GM19023 (cell line): Measurements from ENCODE around the gene UBE2G2.

ENCODE experiments used
- ATAC-seq: cut with Tn5 transposase; IDR thresholded peaks from one replicate; pipeline ENCODE4 v1.9.1; 2021; ENCODE audit warnings: mild to moderate bottlenecking, moderate library complexity; ENCODE audit not compliant: unreplicated experiment

The UBE2G2 gene

DNA sequence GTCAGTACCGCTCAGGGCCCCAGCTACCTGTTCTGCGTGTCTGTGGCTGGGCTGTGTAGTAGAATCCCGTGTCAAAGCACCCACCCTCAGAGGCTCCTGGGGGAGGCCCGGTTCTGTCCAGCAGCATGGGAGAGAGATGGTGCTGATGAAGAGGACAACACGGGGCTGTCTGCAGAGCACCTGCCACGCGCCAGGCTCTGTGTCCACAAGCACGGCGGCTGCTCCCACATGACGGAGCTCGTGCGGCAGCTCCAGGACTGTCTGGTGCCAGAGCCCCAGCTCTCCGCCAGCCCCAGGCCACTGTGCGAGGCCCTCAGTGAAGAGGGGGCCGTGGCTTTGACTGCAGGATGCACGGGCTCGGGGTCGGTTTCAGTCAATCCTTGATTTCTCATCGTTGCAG, 48.3 kb downstream of the UBE2G2 start:
- no peak for ATAC-seq

DNA sequence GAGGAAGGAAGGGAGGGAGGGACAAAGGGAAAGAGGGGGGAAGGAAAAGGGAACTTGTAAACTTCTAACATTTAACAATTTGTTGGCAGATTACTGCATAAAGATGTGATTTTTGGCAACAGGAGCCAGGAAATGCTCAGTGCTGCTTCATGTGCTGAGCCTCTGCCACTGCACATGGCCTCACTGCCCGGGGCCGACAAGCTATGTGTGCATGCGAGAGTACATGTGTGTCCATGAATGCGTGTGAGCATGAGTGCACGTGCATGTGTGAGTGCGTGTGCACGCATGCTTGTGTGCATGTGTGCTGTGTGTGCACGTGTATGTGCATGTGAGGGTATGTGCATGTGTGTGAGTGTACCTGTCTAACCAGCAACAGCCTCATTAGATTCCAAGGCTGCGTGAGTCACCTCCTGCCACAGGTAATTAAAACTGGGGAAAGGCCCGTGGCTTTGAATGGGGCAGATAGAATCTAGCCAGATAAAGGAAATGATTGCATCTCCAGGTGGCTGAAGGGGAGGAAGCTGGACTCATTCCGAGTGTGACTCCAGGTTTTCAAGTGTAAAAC, 48.9 kb downstream of the UBE2G2 start:
- ATAC-seq, result no peak

DNA sequence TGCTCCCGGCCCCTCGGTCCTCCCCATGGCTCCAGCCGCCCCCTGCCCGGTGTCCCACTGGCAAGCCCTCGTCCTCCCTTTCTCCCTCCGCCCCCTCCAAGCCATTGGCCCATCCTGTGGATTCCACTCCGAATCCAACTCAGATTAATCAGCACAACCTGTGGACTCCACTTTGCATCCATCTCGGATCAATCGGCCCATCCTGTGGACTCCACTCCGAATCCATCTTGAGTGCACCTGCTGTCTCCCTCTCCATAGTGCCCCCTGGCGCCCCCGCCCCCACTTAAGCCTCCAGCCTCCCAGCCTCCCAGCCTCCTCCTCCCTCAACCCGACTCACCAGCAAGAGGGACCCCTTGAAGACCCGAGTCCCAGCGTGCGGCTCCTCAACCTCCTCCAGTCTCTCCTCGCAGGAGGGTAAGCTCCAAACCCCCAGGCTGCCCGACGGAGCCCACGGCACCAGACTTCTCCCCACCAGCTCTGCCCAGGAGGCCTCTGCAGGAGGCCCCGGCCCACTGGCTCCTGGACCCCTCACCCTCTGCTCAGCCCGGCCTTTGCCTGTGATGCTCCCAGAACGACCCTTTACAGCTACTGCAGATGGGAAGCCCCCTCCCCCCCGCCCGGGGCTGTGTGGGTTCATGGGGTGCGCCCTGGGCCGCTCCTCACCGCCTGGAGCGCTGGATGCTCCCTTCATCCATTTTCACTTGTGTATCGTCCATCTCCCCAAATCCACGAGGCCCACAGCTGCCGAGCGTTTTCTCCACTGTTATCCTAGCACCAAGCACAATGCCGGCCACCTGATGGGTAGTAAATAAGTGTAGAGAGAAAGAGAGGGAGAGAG, 49.6 kb downstream of the UBE2G2 start:
- no peak for ATAC-seq

DNA sequence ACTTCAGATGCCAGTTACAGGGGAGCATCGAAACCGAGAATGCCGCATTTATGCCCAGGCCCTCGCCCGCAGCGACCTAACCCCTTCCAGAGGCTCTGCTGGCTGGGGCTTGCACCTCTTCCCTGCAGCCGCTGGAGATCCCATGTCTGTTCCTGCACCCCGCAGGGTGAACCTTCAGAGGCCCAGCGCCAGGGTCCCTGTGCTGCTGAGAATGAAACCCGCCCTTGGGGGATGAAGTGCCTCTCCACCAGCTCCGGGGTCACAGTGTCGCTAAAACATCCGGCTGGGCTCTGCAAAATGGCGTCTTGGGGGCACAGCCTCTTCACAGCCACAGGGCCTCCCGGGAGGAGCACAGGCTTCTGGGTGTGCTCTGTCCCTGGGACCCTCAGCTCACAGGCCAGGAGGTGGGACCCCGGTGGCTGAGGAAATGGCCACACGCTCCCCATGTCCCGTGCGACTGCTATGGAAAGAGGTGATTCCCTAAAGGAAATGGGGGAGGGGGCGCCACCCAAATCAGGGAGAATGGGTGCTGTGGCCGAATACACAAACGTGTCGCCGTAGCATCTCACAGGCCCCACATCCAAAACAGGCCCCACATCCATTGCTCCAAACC, 50.3 kb downstream of the UBE2G2 start:
- no peak for ATAC-seq

DNA sequence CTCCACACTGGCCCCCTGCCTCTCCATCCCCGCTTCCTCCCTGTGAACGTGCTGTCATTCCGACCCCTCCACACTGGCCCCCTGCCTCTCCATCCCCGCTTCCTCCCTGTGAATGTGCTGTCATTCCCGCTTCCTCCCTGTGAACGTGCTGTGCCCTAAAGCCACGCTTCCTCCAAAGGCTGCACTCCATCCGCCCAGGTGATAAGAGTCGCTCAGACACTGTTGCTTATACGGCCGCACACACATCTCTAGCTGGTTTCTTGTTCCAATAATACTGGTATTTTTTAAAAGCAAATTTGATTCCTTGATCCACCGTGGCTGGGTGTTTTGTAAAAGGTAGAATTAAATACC, 51.0 kb downstream of the UBE2G2 start:
- ATAC-seq, result no peak

DNA sequence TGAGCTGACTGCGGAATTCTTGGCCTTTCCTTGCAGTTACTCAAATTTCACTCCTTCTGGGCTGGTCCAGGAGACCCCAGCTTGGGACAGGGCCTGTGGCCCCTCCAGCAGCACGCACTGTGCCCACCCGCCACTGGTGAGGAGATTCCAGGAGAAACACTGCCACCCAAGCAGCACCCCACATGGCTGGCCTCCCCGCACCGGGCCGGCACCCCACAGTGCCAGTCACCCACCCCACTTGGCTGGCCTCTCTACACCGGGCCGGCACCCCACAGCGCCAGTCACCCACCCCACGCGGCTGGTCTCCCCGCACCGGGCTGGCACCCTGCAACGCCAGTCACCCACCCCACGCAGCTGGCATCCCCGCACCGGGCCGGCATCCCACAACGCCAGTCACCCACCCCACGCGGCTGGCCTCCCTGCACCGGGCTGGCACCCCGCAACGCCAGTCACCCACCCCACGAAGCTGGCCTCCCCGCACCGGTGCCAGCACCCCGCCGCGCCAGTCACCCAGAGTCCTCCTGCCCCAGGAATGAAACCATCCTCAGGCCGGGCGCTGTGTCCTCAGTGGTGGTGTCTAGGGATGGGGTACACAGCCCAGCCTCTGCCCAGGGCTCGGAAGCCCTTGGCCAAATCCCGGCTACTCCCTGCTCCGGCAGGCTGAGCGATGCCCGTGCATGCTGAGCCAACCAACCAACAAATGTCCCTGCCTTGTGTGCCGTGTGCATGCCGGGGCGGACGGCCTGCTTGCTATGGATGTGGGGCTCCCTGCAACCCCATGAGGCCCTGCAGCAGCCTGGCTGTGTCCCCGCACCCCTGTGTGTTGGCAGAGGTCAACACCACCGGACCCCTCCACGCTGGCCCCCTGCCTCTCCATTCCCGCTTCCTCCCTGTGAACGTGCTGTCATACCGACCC, 51.6 kb downstream of the UBE2G2 start:
- no peak for ATAC-seq

DNA sequence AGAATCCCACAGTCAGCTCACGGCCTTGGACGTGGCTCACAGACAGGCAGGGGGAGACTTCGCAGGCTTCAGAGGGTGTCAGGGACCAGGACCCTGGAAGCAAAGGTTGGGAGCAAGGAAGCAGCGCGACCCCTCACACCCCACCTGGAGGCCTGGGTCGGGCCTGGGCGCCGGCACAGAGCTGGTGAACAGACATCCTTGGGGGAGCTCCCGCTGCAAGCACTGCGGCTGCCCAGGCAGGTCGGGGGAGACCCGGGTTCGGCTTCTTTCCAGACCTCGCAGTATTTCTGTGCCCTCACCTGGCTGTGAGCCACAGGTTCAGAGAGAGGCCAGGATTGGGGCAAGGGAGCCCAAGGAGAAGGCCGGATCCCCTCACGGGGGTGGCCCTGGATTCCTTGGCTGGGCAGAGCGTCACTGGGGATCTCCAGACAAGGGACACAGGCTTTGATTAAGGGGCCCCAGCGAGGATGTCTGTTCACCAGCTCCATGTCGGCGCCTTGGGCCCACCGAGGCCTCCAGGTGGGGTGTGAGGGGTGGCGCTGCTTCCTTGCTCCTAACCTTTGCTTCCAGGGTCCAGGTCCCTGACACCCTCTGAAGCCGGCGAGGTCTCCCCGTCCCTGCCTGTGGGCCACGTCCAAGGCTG, 52.4 kb downstream of the UBE2G2 start:
- ATAC-seq, result no peak

DNA sequence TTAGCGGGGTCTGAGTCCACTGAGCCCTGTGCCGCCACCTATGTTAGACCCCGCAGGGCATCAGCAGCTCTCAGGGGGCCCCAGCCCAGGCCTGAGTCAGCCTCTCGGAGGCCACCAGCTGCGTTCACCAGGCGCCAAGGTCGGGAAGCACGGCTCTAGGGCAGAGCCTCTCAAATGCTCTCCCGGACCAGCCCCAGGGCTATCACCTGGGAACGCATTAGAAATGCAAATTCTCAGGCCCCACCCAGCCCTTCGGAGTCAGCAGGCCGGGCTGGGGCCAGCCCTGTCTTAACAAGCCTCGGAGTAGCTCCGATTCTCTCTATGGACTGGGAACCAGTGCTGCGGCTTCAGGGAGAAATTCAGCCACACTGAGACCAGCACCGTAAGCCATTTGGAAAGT, 53.0 kb downstream of the UBE2G2 start:
- ATAC-seq, result no peak

DNA sequence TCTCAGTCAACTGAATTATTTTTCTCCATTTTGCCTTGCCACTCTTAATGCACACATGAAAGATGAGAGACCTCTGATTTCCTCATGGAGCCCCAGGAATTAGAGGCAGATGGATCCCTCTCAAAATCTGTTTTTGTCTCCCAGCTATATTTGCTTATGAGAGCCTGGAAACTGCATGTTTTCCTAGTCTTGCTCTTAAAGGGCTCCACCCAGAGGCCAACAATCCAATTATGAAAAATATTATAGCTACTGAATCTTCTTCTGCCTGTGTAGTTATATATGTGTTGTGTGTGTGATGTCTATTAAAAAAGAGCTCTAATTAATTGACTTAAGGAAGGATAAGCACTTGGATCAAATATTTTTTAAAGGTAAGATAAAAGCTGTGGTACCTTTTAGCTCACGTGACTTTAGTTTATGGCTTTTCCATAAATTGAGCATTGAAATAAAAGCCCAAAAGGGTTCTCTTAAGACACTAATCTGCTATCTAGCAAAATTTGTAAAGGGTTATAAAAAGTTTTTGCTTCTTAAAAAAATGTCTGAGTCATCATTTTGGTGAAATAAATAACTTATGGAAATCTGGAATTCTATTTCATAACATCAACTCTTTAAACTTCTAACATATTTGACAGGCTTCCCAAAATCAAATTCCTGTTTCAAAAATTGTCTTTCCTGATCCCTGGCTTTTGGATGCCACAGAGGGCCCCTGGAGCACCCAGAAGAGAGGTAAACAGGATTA, 59.0 kb downstream of the UBE2G2 start:
- ATAC-seq, result no peak

DNA sequence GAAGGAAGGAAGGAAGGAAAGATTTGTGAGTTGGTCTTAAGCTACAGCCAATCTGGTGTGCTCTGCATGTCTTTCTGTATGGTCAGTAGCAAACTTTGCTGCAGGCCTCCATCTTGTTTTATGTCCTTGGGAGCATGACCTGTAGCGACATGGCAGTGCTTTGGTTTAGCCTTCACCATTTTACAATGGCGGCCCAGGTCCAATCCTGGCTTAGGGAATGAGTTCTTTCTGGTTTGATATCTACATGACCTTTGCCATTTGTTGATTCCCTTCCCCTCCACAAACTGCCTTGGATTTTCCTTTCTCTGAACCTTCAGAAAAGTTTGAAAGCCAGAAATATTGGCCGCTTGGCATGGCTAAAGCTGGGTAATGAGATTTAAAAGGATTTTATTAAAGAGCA, 59.7 kb downstream of the UBE2G2 start:
- ATAC-seq, result no peak

DNA sequence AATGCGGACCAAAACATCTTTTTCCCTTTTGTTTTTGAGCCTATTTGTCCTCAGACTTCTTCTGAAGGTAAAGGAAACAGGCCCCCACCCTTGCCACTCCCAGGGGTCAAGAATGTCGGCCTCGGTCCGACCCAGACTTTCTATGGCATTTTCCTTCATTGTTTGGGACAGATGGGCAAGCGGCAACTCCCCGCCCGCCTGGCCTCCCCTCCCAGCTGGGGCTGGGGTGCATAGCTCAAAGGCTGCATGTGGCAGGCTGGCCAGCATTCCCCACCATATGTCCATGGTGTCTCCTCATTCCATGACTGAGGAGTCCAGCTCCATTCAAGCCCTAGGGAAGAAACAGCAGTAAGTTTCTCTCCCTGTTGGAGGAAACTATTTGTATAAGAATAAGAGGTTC, 60.9 kb downstream of the UBE2G2 start:
- no peak for ATAC-seq

DNA sequence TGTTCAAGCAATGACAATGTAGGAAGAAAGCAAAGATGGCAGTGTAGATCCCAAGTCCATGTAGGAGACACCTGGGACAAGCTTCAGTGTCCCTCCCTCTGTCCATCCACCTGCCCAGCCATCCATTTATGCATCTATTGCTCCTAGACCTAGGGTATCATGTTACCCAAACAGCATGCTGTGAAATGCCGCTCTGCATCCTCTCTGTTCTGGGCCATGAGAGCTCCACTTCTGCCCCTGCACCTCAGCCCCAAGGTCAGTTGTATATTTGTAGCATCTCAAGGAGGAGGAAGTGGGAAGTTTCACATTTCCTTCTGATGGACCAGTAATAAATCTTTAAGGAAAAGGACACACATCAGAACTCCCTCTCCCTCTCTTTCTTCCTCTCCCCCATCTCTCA, 62.3 kb downstream of the UBE2G2 start:
- no peak for ATAC-seq

DNA sequence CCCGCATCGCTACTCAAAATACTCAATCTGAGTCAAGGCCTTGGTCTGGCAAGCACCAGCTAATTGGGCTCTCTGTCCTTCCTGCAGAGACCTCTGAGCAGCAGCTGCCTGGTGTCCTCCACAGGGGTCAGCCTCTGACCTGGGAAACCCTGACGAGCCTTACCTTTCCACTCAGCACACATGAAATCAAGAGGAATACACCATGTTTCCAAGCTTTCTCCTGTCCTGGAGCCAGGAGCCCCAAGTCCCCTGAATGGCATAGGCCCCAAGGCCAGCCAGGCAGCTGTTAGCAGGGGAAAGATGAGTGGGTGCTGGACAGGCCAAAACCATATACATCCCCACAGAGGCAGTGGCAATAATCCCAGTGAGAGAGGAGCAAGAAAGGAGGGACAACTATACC, 63.0 kb downstream of the UBE2G2 start:
- ATAC-seq, result no peak

DNA sequence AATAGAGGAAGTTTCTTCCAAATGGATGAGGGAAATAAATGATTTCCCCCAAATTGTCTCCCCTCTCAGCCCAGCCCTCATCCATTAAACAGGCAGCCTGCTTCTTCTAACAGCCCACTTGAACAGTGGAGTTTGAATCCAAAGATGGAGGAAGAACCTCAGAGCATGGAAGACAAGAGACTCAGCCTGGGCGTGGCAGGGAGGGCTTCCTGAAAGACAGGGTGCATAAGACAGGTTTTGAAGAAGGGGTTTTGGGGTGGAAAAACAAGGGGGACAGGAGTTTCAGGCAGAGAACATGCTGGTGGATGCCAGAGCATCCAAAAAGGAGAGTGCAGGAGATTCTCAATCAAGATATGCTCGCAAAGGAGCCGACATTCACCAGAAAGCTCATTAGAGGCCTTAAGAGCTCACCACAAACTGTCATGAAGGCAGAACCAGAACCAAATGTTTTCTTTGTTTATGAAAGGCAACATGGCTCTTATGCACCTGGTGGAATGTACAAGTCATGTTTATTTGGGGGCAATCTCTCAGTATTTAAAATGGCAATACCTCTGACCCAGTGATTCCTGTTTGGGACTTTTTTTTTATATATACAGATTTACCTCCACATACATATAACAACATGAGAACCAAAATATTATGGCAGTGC, 63.8 kb downstream of the UBE2G2 start:
- ATAC-seq, result no peak

DNA sequence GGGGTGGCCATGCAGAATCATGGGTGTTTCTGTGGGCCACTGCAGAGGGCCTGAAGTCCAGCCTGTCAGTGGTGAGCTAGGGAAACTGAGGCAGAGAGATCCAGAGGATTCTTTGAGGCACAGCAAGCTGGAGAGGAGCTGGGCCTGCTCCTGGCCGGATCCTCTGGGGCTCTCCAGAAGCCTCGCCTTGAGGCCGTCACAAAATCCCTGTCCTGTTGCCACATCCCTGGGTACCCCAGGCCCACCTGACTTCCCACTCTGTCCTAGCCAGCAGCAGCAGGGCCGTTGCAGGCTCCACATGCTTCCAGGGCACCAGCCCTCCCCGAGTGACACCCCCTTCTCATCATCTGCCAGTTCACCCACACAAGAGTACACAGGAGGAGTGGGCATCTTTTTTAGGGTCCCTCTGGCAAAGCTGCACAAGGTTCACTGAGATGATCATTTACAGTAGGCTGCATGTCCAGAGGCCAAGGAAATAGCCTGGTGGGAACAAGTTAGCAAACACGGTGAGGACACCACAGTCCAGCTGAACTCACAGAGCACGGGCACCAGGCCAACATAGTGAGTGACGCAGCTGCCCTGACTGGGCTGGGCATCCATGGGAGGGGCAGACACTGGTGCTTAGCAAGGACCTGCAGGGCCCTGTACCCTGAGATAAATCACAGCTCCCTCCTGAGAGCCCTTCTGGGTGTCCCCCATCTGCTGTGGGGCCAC, 65.2 kb downstream of the UBE2G2 start:
- ATAC-seq, result no peak

DNA sequence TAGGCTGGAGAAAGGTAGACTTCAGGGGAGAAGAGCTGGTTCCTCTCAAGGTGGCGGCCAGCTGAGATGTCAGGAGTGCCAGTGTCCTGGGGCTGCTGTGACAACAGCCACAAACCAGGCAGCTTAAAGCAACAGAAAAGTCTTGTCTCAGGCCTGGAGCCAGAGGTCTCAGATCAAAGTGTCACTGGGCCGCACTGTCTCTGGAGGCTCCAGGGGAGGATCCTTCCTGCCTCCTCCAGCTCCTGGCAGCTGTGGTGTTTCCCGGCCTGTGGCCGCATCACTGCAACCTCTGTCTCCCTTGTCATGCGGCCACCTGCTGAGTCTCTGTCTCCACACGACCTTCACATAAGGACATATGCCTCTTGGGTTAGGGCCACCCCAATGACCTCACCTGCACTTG, 65.8 kb downstream of the UBE2G2 start:
- no peak for ATAC-seq

DNA sequence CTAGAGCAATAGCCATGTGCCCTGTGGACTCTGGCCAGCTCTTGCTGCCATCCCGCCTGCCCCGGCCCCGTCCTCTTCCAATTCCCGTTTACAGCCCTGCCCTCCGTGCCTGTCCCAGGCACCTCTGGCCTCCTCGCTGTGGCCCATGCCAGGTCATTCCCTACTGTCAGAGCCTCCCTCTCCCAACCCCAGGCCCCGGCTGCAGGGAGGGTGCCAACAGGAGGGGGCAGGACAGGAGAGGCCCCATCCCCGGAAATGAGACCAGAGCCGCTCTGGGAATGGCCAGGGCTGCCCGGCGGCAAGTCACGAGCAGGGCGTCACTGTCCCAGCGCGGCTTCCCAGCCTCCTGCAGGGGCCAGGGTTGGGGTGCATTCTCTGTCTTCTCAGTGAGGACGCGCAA, 66.8 kb downstream of the UBE2G2 start:
- ATAC-seq, result no peak

DNA sequence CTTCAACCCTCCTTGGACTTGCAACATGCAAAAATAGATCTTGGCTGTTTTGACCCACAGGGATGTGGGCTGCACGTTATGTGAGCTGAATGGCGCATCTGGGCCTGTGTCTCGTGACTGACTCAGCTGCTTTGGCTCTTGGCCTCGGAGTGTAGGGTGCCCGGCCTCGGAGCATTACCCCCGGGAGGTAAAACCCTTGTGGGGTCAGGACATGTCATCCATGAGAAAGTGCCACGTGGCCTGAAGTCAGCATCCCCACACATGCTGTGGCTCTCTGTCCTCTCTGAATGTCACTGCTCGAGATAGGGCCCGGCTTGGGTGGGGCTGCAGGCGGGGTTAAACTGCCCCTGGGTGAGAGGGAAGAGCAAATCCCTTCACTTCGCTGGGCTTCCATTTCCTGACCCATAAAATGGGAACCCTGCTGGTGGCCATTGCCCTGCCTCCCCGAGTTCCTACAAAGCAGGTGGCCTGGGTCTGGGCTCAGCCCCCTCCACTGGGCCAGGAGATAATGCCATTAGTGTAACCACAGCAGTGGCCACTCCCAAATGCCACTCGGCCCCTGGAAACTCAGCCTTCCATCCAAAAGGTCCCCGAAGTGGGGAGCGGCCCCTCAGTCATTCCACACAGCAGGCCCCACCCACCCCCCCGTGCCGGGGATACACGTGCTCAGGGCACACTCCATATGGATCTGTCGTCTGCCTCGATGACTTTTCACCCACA, 67.4 kb downstream of the UBE2G2 start:
- ATAC-seq, result no peak
